SK-N-SH treated with all-trans-retinoic acid at 6 μM for 48 hours (cell line): ENCODE measurements around the gene HMGB4.

Experiments
- ATAC-seq: fragments of 200-7000 bp; cut with Tn5 transposase; 3 replicates; pipeline ENCODE4 v1.9.1; 2020; ENCODE audit warnings: mild to moderate bottlenecking, moderate library complexity
- ARNTL ChIP-seq: fragments of 450-650 bp; formaldehyde crosslinking; IDR thresholded peaks from 2 replicates; pipeline ENCODE4 v1.5.0; 2020; ENCODE audit warnings: low read depth, mild to moderate bottlenecking, moderate library complexity, borderline replicate concordance
- BACH2 ChIP-seq: fragments of 250-450 bp; sonication (Bioruptor Pico); IDR thresholded peaks from 2 replicates; pipeline ENCODE4 v1.9.0; 2021; ENCODE audit warnings: mild to moderate bottlenecking, borderline replicate concordance
- CSDC2 ChIP-seq: fragments of 250-450 bp; sonication (Bioruptor Pico); IDR thresholded peaks from 2 replicates; pipeline ENCODE4 v1.5.0; 2020; ENCODE audit warnings: mild to moderate bottlenecking, moderate library complexity
- ESRRG ChIP-seq: fragments of 250-450 bp; sonication (Bioruptor Pico); IDR thresholded peaks from 2 replicates; pipeline ENCODE4 v1.6.1; 2021; ENCODE audit warnings: mild to moderate bottlenecking
- GLIS3 ChIP-seq: fragments of 250-450 bp; sonication (Bioruptor Pico); IDR thresholded peaks from 2 replicates; pipeline ENCODE4 v1.5.0; 2020; ENCODE audit warnings: mild to moderate bottlenecking, moderate library complexity
- ISL1 ChIP-seq: fragments of 250-450 bp; sonication (Bioruptor Pico); IDR thresholded peaks from 2 replicates; pipeline ENCODE4 v2.1.2; 2022; ENCODE audit warnings: mild to moderate bottlenecking, moderate library complexity
- OSR1 ChIP-seq: fragments of 250-450 bp; sonication (Bioruptor Pico); IDR thresholded peaks from 2 replicates; pipeline ENCODE4 v1.8.0; 2022; ENCODE audit warnings: moderate library complexity, mild to moderate bottlenecking, inconsistent platforms
- PATZ1 ChIP-seq: fragments of 250-450 bp; sonication (Bioruptor Pico); IDR thresholded peaks from 2 replicates; pipeline ENCODE4 v1.8.0; 2020; ENCODE audit warnings: mild to moderate bottlenecking, moderate library complexity, borderline replicate concordance
- PPARA ChIP-seq: fragments of 250-450 bp; sonication (Bioruptor Pico); IDR thresholded peaks from 2 replicates; pipeline ENCODE4 v1.5.0; 2020; ENCODE audit warnings: mild to moderate bottlenecking, borderline replicate concordance
- RARB ChIP-seq: fragments of 250-450 bp; sonication (Bioruptor Pico); IDR thresholded peaks from 2 replicates; pipeline ENCODE4 v1.8.0; 2021; ENCODE audit warnings: mild to moderate bottlenecking, moderate library complexity
- SNAI2 ChIP-seq: fragments of 250-450 bp; sonication (Bioruptor Pico); IDR thresholded peaks from 2 replicates; pipeline ENCODE4 v1.5.0; 2020; ENCODE audit warnings: mild to moderate bottlenecking, moderate library complexity
- TCF4 ChIP-seq: fragments of 250-450 bp; sonication (Bioruptor Pico); IDR thresholded peaks from 2 replicates; pipeline ENCODE4 v1.8.0; 2021; ENCODE audit warnings: mild to moderate bottlenecking, moderate library complexity, borderline replicate concordance
- TOX ChIP-seq: fragments of 250-450 bp; sonication (Bioruptor Pico); IDR thresholded peaks from 2 replicates; pipeline ENCODE4 v1.8.0; 2021; ENCODE audit warnings: mild to moderate bottlenecking, moderate library complexity, borderline replicate concordance
- TSHZ2 ChIP-seq: fragments of 250-450 bp; sonication (Bioruptor Pico); IDR thresholded peaks from 2 replicates; pipeline ENCODE4 v1.5.0; 2020; ENCODE audit warnings: mild to moderate bottlenecking, moderate library complexity
- ZC3H10 ChIP-seq: fragments of 250-450 bp; sonication (Bioruptor Pico); IDR thresholded peaks from 2 replicates; pipeline ENCODE4 v1.5.1; 2021; ENCODE audit warnings: mild to moderate bottlenecking, moderate library complexity
- ZFP3 ChIP-seq: fragments of 250-450 bp; sonication (Bioruptor Pico); IDR thresholded peaks from 2 replicates; pipeline ENCODE4 v1.5.0; 2020; ENCODE audit warnings: mild to moderate bottlenecking, moderate library complexity
- ZFP30 ChIP-seq: fragments of 450-650 bp; formaldehyde crosslinking; IDR thresholded peaks from 2 replicates; pipeline ENCODE4 v1.5.0; 2022; ENCODE audit warnings: mild to moderate bottlenecking, moderate library complexity
- ZNF565 ChIP-seq: fragments of 450-650 bp; formaldehyde crosslinking; conservative IDR thresholded peaks from 2 replicates; pipeline ENCODE4 v1.5.0; 2020; ENCODE audit warnings: low read depth, mild to moderate bottlenecking, moderate library complexity
- ZNF70 ChIP-seq: fragments of 450-650 bp; formaldehyde crosslinking; IDR thresholded peaks from 2 replicates; pipeline ENCODE4 v1.5.0; 2020; ENCODE audit warnings: mild to moderate bottlenecking, moderate library complexity
- ZNF8 ChIP-seq: fragments of 450-650 bp; formaldehyde crosslinking; IDR thresholded peaks from 2 replicates; pipeline ENCODE4 v1.5.0; 2020; ENCODE audit warnings: mild to moderate bottlenecking, moderate library complexity
- TF ChIP-seq, protein P1 (sequence below): fragments of 250-450 bp; sonication (Bioruptor Pico); IDR thresholded peaks from 2 replicates; pipeline ENCODE4 v1.8.0; 2021; ENCODE audit warnings: low read depth, mild to moderate bottlenecking, moderate library complexity, borderline replicate concordance
- TF ChIP-seq, protein P2 (sequence below): fragments of 250-450 bp; sonication (Bioruptor Pico); IDR thresholded peaks from 2 replicates; pipeline ENCODE4 v1.5.1; 2021; ENCODE audit warnings: mild to moderate bottlenecking, moderate library complexity

The HMGB4 gene

GRCh38 chr1:33826311-33826710 lies 37.6 kb upstream of the HMGB4 start:
- TF ChIP-seq, protein P1, sequence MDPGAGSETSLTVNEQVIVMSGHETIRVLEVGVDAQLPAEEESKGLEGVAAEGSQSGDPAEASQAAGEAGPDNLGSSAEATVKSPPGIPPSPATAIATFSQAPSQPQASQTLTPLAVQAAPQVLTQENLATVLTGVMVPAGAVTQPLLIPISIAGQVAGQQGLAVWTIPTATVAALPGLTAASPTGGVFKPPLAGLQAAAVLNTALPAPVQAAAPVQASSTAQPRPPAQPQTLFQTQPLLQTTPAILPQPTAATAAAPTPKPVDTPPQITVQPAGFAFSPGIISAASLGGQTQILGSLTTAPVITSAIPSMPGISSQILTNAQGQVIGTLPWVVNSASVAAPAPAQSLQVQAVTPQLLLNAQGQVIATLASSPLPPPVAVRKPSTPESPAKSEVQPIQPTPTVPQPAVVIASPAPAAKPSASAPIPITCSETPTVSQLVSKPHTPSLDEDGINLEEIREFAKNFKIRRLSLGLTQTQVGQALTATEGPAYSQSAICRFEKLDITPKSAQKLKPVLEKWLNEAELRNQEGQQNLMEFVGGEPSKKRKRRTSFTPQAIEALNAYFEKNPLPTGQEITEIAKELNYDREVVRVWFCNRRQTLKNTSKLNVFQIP = no peak
- TF ChIP-seq ZNF70 (CRISPR knock-in tag) (no peak), TOX (no peak), RARB (CRISPR knock-in tag) (no peak), ZC3H10 (CRISPR knock-in tag) (no peak), PPARA (no peak), ZNF565 (CRISPR knock-in tag) (no peak), ZFP3 (CRISPR knock-in tag) (no peak), ZFP30 (no peak)
- TF ChIP-seq, protein P2, sequence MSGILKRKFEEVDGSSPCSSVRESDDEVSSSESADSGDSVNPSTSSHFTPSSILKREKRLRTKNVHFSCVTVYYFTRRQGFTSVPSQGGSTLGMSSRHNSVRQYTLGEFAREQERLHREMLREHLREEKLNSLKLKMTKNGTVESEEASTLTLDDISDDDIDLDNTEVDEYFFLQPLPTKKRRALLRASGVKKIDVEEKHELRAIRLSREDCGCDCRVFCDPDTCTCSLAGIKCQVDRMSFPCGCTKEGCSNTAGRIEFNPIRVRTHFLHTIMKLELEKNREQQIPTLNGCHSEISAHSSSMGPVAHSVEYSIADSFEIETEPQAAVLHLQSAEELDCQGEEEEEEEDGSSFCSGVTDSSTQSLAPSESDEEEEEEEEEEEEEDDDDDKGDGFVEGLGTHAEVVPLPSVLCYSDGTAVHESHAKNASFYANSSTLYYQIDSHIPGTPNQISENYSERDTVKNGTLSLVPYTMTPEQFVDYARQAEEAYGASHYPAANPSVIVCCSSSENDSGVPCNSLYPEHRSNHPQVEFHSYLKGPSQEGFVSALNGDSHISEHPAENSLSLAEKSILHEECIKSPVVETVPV = no peak
- ATAC-seq = no peak

DNA sequence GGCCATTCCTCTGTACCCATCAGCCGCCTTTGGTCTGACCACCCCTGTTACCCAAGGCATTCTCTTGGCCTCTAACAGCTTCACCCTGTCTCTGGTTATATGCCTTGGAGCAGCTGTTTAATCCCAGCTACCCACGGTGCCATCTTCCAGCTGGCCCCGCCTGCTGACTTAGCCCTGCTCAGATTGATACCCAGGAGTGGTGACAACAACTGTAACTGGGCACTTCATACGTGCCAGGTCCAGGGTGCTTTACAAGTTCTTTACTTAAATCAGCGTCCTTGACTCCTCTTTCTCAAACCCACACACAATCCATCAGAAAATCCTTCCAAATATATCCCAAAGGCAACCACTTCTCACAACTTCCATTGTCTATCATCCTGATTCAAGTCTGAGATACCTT lies 37.2 kb upstream of the HMGB4 start:
- TF ChIP-seq ESRRG (CRISPR knock-in tag) = no peak
- no peak for TF ChIP-seq CSDC2 (CRISPR knock-in tag)
- TF ChIP-seq ZFP30 = no peak
- TF ChIP-seq ZFP3 (CRISPR knock-in tag) = no peak
- TF ChIP-seq, protein P1 = no peak
- TF ChIP-seq TCF4 = no peak
- no peak for ATAC-seq

DNA sequence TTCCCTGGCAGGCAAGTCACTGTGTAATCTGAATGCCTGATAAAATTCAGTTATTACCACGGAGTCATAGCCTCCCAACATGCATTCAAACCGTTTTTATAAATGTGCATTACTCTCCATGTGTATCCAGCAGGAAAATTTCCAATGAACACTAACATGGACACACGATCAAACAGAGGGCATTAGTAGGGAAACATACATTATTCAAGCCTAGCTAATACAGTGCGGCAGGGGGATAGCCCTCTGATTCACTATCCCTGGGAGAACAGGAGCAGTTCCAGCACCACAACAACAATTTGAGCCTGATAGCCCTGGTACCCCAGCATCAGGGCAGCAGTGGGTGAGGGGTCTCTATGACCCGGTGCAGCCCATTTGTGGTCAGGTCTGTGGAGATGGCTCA lies 35.8 kb upstream of the HMGB4 start:
- TF ChIP-seq TOX (no peak), TCF4 (no peak), BACH2 (no peak), SNAI2 (CRISPR knock-in tag) (no peak), ZFP3 (CRISPR knock-in tag) (no peak), ZNF70 (CRISPR knock-in tag) (no peak)
- TF ChIP-seq, protein P1 = no peak

DNA sequence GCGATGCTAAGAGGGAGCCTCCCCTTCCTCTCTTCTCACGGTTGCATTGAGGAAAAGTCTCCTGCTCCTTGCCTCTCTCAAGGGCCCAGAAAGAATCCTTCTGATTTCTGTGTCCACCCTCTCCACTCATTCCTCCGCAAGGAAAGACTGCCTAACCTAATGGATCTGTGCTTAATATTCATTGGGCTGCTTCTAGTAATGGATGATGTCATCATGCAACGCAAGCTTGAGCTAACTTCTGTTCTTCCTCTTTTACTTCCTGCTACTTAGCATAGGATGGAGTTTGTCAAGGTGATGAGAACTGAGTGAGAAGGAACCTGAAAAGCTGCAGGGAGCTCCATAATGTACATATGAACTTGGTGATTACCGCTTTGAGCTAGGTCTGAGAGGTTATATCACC lies 35.2 kb upstream of the HMGB4 start:
- TF ChIP-seq PATZ1 (CRISPR knock-in tag) (no peak), GLIS3 (CRISPR knock-in tag) (no peak), ARNTL (no peak), OSR1 (CRISPR knock-in tag) (no peak), TCF4 (no peak), CSDC2 (CRISPR knock-in tag) (no peak), ZNF565 (CRISPR knock-in tag) (no peak), TOX (no peak), BACH2 (no peak), ZFP30 (no peak), ISL1 (CRISPR knock-in tag) (no peak), ZNF8 (CRISPR knock-in tag) (no peak), ESRRG (CRISPR knock-in tag) (no peak), SNAI2 (CRISPR knock-in tag) (no peak), TSHZ2 (CRISPR knock-in tag) (no peak), PPARA (no peak), RARB (CRISPR knock-in tag) (no peak)
- TF ChIP-seq, protein P2 = no peak
- TF ChIP-seq, protein P1 = no peak
- ATAC-seq = no peak

More for the DNA sequence above, 35.8 kb upstream of the HMGB4 start:
- ATAC-seq = no peak
